Endothelial cell of umbilical vein (primary cell): ENCODE measurements around the gene ATP1B2. TPM values are rescaled to one million over a fixed set of nuclear protein-coding genes. Genes with fewer than 3 reads are reported as not detected.

Experiments
- BruUV-seq: library from RNA; stranded (reverse); fragments of 400-500 nt; replicated peaks from 2 replicates; lab custom pipeline; 2021; lab: Mats Ljungman, UMichigan
- CTCF ChIA-PET: fragments of 300-600, 350-600 bp; sonication (Branson Sonifier 250); formaldehyde crosslinking; loops from one replicate; lab custom pipeline; 2021; ENCODE audit warnings: antibody characterized with exemption, inconsistent platforms; lab: Charles Lee
- POLR2A ChIA-PET: fragments of 300-600, 350-600 bp; sonication (Branson Sonifier 250); formaldehyde crosslinking; loops from one replicate; lab custom pipeline; 2021; ENCODE audit warnings: antibody characterized with exemption, inconsistent platforms; lab: Charles Lee
- DNase-seq: peaks from one replicate; pipeline ENCODE4 v3.0.0-alpha.2; 2011; ENCODE audit warnings: low read depth, low spot score
- FAIRE-seq: peaks from 2 replicates; lab custom pipeline; 2011; peaks lifted over from hg19 to GRCh38; lab: Jason Lieb, UNC
- H2AFZ ChIP-seq: 2 replicates; pipeline ENCODE4 v1.6.0; 2012; ENCODE audit warnings: low read depth, low read length, control low read depth, inconsistent platforms
- H3K27ac ChIP-seq: 2 replicates; pipeline ENCODE4 v1.5.1; 2011; ENCODE audit warnings: low read depth, mild to moderate bottlenecking, control low read depth, low read length, moderate library complexity; ENCODE audit not compliant: insufficient read depth
- H3K27me3 ChIP-seq, 2 experiments: 2 replicates each; pipeline versions ENCODE4 v1.6.0 to v1.6.1; 2011; ENCODE audit warnings: low read length in 2 of 2, mixed read lengths in 1 of 2; ENCODE audit not compliant: control insufficient read depth in 2 of 2, insufficient read depth in 2 of 2
- H3K36me3 ChIP-seq, 2 experiments: 2 replicates in 1 of 2; 3 replicates in 1 of 2; pipeline ENCODE4 v1.5.1; 2011; ENCODE audit warnings: low read length in 2 of 2, mild to moderate bottlenecking in 1 of 2, moderate library complexity in 1 of 2; ENCODE audit not compliant: control insufficient read depth in 2 of 2, insufficient read depth in 2 of 2; ENCODE audit errors: extremely low read depth in 1 of 2
- H3K4me1 ChIP-seq: 3 replicates; pipeline ENCODE4 v1.5.1; 2011; ENCODE audit warnings: mild to moderate bottlenecking, low read length; ENCODE audit not compliant: control insufficient read depth, insufficient read depth; ENCODE audit errors: extremely low read depth
- H3K4me2 ChIP-seq: 2 replicates; pipeline ENCODE4 v1.6.1; 2011; ENCODE audit warnings: low read length, control low read depth, mixed read lengths; ENCODE audit not compliant: insufficient read depth
- H3K4me3 ChIP-seq, 3 experiments: fragments of 200-600 bp in 1 of 3; sonication (generic), shearing (Covaris generic) in 1 of 3; replicated peaks in 1 of 3; 2 replicates each; pipeline ENCODE4 v1.5.1; 2011 to 2016; ENCODE audit warnings: control low read depth in 3 of 3, low read length in 3 of 3, mild to moderate bottlenecking in 2 of 3, inconsistent platforms in 1 of 3, low read depth in 1 of 3, moderate library complexity in 1 of 3; ENCODE audit not compliant: insufficient read depth in 1 of 3
- H3K79me2 ChIP-seq: 2 replicates; pipeline ENCODE4 v1.6.0; 2012; ENCODE audit warnings: low read length, inconsistent platforms; ENCODE audit not compliant: control insufficient read depth, insufficient read depth
- H3K9ac ChIP-seq: replicated peaks from 2 replicates; pipeline ENCODE3; 2011; ENCODE audit warnings: low read length, control low read depth; ENCODE audit not compliant: insufficient read depth; ENCODE audit errors: extremely low read depth
- H3K9me1 ChIP-seq: replicated peaks from 3 replicates; pipeline ENCODE4 v1.6.0; 2011; ENCODE audit warnings: mild to moderate bottlenecking, low read length; ENCODE audit not compliant: control insufficient read depth, insufficient read depth; ENCODE audit errors: extremely low read depth
- H3K9me3 ChIP-seq: replicated peaks from 2 replicates; pipeline ENCODE4 v1.5.1; 2012; ENCODE audit warnings: low read length, inconsistent platforms; ENCODE audit not compliant: control insufficient read depth, insufficient read depth
- H4K20me1 ChIP-seq: replicated peaks from 2 replicates; pipeline ENCODE3; 2011; ENCODE audit warnings: mild to moderate bottlenecking, low read length; ENCODE audit not compliant: control insufficient read depth, insufficient read depth; ENCODE audit errors: extremely low read depth
- FOS ChIP-seq: IDR thresholded peaks from 2 replicates; pipeline ENCODE4 v1.6.1; 2011; ENCODE audit warnings: mild to moderate bottlenecking, low read length, moderate library complexity, borderline replicate concordance; ENCODE audit not compliant: insufficient read depth
- GATA2 ChIP-seq: IDR thresholded peaks from 2 replicates; pipeline ENCODE4 v1.7.0; 2011; ENCODE audit warnings: low read depth, mild to moderate bottlenecking, moderate library complexity, mixed read lengths, low read length; ENCODE audit not compliant: insufficient read length, insufficient read depth
- MYC ChIP-seq: IDR thresholded peaks from one replicate; pipeline ENCODE4 v1.6.1; 2011; ENCODE audit warnings: mild to moderate bottlenecking, low read depth, low read length
- POLR2A ChIP-seq: IDR thresholded peaks from 2 replicates; pipeline ENCODE4 v1.6.1; 2012; ENCODE audit warnings: low read depth, mild to moderate bottlenecking, control low read depth, low read length
- POLR2AphosphoS5 ChIP-seq: IDR thresholded peaks from 2 replicates; pipeline ENCODE4 v1.6.1; 2012; ENCODE audit warnings: low read depth, mild to moderate bottlenecking, control low read depth, low read length, moderate library complexity; ENCODE audit not compliant: insufficient read depth
- dilution Hi-C: fragments of 300-500 bp; cut with MboI; formaldehyde crosslinking; loops from one replicate; pipeline ENCODE4 v1.15.0; 2019; ENCODE audit warnings: low sequenced_read_pairs; ENCODE audit not compliant: extremely low pct_ligation_motif_present
- intact Hi-C: fragments of 100-400 bp; cut with micrococcal nuclease; formaldehyde crosslinking; loops from one replicate; pipeline ENCODE4 v1.10.0; 2022
- polyA plus RNA-seq, 4 experiments: library from polyadenylated mRNA; depleted of rRNA in 3 of 4; stranded (reverse) in 3 of 4; unstranded in 1 of 4; fragments of >200 nt; gene quantifications; 2 replicates each; pipeline versions ENCODE4 v1.2.1 to v1.2.3, GENCODE V29; 2011 to 2012; ENCODE audit warnings: missing spikeins in 1 of 4
- total RNA-seq: library from RNA; stranded (reverse); gene quantifications from 2 replicates; pipeline ENCODE4 v1.2.3, GENCODE V29; 2021
- TF ChIP-seq, protein P1 (sequence below): IDR thresholded peaks from 2 replicates; pipeline ENCODE4 v1.6.1; 2011; ENCODE audit not compliant: insufficient read depth, insufficient read length
- TF ChIP-seq, protein P2 (sequence below), 2 donors: IDR thresholded peaks; 1 replicate in 1 of 2; 2 replicates in 1 of 2; pipeline ENCODE4 v1.5.1; 2011; ENCODE audit warnings: low read length in 2 of 2, mild to moderate bottlenecking in 2 of 2, moderate library complexity in 2 of 2, control low read depth in 1 of 2, inconsistent platforms in 1 of 2, low read depth in 1 of 2; ENCODE audit not compliant: insufficient read depth in 1 of 2; ENCODE audit errors: extremely low read depth in 1 of 2

ATP1B2 gene
- total and polyA plus RNA-seq, 2 donors (not counting 3 experiments of a cell fraction or from before 2014, with no cell fraction given) = 0.06 TPM; not detected in 1

DNA sequence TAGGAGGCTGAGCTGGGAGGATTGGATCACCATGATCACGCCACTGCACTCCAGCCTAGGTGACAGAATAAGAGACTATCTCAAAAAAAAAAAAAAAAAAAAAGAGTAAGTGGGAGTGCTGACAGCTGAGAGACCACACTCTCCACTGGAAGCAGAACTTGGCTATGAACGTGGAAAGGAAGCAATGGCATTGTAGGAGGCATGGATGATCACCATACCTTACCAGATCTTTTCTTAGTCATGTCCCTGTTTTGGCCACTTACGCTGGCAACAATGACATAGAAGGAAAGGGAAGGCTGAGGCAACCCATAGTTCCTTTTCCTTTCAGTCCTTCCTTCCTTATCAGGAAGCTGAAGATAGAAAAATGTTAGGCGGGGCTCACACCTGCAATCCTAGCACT is 3.7 kb upstream of the ATP1B2 start:
- Histone ChIP-seq H3K9me3 (no peaks in the 10 kb centered on the region), H3K27me3 (peaks cover 12 to 20% of the 10 kb centered on the region in 2 experiments), H3K27ac (no peak overlapping the region), H3K9me1 (no peaks in the 10 kb centered on the region), H3K4me1 (no peaks in the 10 kb centered on the region), H3K4me3 (no peak overlapping the region), H3K4me2 (no peak overlapping the region), H3K9ac (no peak overlapping the region), H3K79me2 (no peaks in the 10 kb centered on the region), H2AFZ (no peak overlapping the region), H4K20me1 (no peaks in the 10 kb centered on the region), H3K36me3 (no peaks in the 10 kb centered on the region)
- CTCF ChIA-PET = interaction anchor here (0.8 to 1.4 kb wide), 3 partner anchors 20 to 427 kb away, joined by 3 to 4 read pairs (median 4); partner anchors contain the start of genes TP53 and WRAP53
- TF ChIP-seq POLR2AphosphoS5 (no peak), MYC (no peak), POLR2A (no peak), FOS (no peak), GATA2 (no peak)
- TF ChIP-seq, protein P1, sequence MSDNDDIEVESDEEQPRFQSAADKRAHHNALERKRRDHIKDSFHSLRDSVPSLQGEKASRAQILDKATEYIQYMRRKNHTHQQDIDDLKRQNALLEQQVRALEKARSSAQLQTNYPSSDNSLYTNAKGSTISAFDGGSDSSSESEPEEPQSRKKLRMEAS = no peak
- BruUV-seq = no TSS peak
- intact Hi-C loops (no loop called here), dilution Hi-C loops (no loop called here)
- FAIRE-seq (no peak), DNase-seq (no peak)
- POLR2A ChIA-PET = no interaction called here

DNA sequence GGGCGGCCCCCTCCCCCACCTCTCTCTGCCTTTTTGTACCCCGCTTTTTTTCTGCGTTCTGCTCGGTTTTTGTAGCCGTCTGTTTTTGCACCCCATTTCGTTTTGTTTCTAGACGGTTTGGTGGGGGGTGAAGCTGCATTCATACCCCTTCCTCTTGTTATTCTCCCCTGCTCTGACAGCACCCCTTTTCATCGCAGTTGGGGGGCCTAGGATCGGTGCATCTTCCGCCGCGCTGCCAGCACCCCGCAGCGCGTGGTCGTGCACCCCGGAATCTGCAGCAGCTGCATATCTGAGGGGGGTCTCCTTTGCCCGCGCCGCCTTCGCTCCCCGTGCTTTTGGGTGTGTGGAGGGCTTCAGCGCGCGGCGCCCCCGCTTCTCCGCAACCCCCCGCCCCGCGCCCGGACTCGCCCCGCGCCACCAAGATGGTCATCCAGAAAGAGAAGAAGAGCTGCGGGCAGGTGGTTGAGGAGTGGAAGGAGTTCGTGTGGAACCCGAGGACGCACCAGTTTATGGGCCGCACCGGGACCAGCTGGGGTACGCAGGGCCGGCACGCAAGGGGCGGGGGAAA is 455 bp downstream of the ATP1B2 start:
- ChIA-PET POLR2A (interaction anchor here (1.3 kb wide), 1 partner anchor 36 kb away, joined by 5 read pairs; the partner anchor contains the start of genes TP53 and WRAP53), CTCF (interaction anchor here (1.3 to 1.9 kb wide), 5 partner anchors 9 to 36 kb away, joined by 4 to 6 read pairs (median 4); partner anchors contain the start of genes SHBG and TP53)
- no peak overlapping the region for H3K27ac ChIP-seq
- no TSS peak for BruUV-seq
- peaks cover 31 to 45% of the 10 kb centered on the region in 2 experiments for H3K27me3 ChIP-seq
- H3K9me1 ChIP-seq = no peaks in the 10 kb centered on the region
- no peaks in the 10 kb centered on the region for H3K9me3 ChIP-seq
- H3K79me2 ChIP-seq = no peaks in the 10 kb centered on the region
- intact Hi-C loops (no loop called here), dilution Hi-C loops (no loop called here)
- H3K4me2 ChIP-seq = peak overlapping the region; percentile 25
- no peaks in the 10 kb centered on the region for H3K4me1 ChIP-seq
- H3K4me3 ChIP-seq = peak overlapping the region in 1 of 3 experiments; percentile 19
- H3K9ac ChIP-seq = no peak overlapping the region
- no peak for DNase-seq
- no peaks in the 10 kb centered on the region for H4K20me1 ChIP-seq
- TF ChIP-seq FOS = no peak
- no peak for TF ChIP-seq MYC
- TF ChIP-seq GATA2 = no peak
- TF ChIP-seq, protein P1 = no peak
- TF ChIP-seq, protein P2, sequence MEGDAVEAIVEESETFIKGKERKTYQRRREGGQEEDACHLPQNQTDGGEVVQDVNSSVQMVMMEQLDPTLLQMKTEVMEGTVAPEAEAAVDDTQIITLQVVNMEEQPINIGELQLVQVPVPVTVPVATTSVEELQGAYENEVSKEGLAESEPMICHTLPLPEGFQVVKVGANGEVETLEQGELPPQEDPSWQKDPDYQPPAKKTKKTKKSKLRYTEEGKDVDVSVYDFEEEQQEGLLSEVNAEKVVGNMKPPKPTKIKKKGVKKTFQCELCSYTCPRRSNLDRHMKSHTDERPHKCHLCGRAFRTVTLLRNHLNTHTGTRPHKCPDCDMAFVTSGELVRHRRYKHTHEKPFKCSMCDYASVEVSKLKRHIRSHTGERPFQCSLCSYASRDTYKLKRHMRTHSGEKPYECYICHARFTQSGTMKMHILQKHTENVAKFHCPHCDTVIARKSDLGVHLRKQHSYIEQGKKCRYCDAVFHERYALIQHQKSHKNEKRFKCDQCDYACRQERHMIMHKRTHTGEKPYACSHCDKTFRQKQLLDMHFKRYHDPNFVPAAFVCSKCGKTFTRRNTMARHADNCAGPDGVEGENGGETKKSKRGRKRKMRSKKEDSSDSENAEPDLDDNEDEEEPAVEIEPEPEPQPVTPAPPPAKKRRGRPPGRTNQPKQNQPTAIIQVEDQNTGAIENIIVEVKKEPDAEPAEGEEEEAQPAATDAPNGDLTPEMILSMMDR (IDR thresholded peaks at IDR 0.05; ENCODE audit: extremely low read depth in 1 of 2, insufficient read depth in 1 of 2, low read depth in 1 of 2, low read length in 2 of 2) = no peak
- no peak for TF ChIP-seq POLR2AphosphoS5
- no peak overlapping the region for H2AFZ ChIP-seq
- no peaks in the 10 kb centered on the region for H3K36me3 ChIP-seq
- FAIRE-seq = no peak
